Spinal cord (tissue), 10 donors: ENCODE measurements around the gene RPN2. TPM values are rescaled to one million over a fixed set of nuclear protein-coding genes. Genes with fewer than 3 reads are reported as not detected.
"Not testable (repeated sequence)": the region's sequence is repeated elsewhere in the genome, so short reads cannot be mapped to it uniquely, and the experiment has no call there.

Experiments
- DNase-seq, 6 donors: peaks; one replicate each; pipeline versions ENCODE4 v3.0.0 to v3.0.0-alpha.2; 2013 to 2015; ENCODE audit warnings: low spot score in 6 of 6, low read depth in 4 of 6
- H3K27ac ChIP-seq: one replicate; pipeline ENCODE4 v1.5.1; 2013; ENCODE audit warnings: low read depth, low read length, control low read depth
- H3K27me3 ChIP-seq: one replicate; pipeline ENCODE4 v1.6.1; 2013; ENCODE audit warnings: low read length; ENCODE audit not compliant: control insufficient read depth, insufficient read depth
- H3K36me3 ChIP-seq: one replicate; pipeline ENCODE4 v1.6.1; 2013; ENCODE audit warnings: low read length; ENCODE audit not compliant: control insufficient read depth, insufficient read depth
- H3K4me1 ChIP-seq: one replicate; pipeline ENCODE4 v1.6.1; 2013; ENCODE audit warnings: low read length; ENCODE audit not compliant: control insufficient read depth, insufficient read depth
- H3K4me3 ChIP-seq: one replicate; pipeline ENCODE4 v1.5.1; 2013; ENCODE audit warnings: low read depth, low read length, control low read depth
- H3K9me3 ChIP-seq: one replicate; pipeline ENCODE4 v1.6.1; 2013; ENCODE audit warnings: low read length; ENCODE audit not compliant: control insufficient read depth, insufficient read depth
- WGBS: methylation state at CpG from one replicate; pipeline ENCODE4 v1.1.5; 2013; ENCODE audit warnings: missing lambda C conversion rate; ENCODE audit not compliant: insufficient coverage; 5-methylcytosine and 5-hydroxymethylcytosine counted together
- long read RNA-seq, 4 donors: transcript quantifications; one replicate each; lab custom pipeline, GENCODE V29; 2026
- polyA plus RNA-seq, 2 donors: library from polyadenylated mRNA; unstranded; fragments of 120-200 nt; gene quantifications; one replicate each; pipeline ENCODE4 v1.2.1, GENCODE V29; 2013; ENCODE audit not compliant: insufficient read length in 2 of 2
- total RNA-seq, 2 donors: library from RNA; depleted of rRNA in 1 of 2; stranded (reverse); fragments of 120-200 nt in 1 of 2; fragments of >200 nt in 1 of 2; gene quantifications; one replicate each; pipeline versions ENCODE4 v1.2.3 to v1.2.4, GENCODE V29; 2013 to 2014
- donor health status: healthy.

RPN2 gene
- total RNA-seq (100 to 1,000 TPM; 135 to 233 TPM), polyA plus RNA-seq (100 to 1,000 TPM; 171 to 177 TPM)
- long read RNA-seq, donor 1, transcript RPN2-201 (17 exons, 2,515 nt) = major isoform, 19 of 159 reads
- long read RNA-seq, donor 1, partial matches to known transcripts = 140 of 159 reads
- long read RNA-seq, donor 1, other reads (novel, unspliced or antisense) = 0 of 159 reads
- long read RNA-seq, donor 2, transcript RPN2-201 (17 exons, 2,515 nt) = major isoform, 15 of 38 reads
- long read RNA-seq, donor 2, partial matches to known transcripts = 23 of 38 reads
- long read RNA-seq, donor 2, other reads (novel, unspliced or antisense) = 0 of 38 reads
- long read RNA-seq, donor 3, transcript RPN2-201 (17 exons, 2,515 nt) = major isoform, 13 of 55 reads
- long read RNA-seq, donor 3, partial matches to known transcripts = 42 of 55 reads
- long read RNA-seq, donor 3, other reads (novel, unspliced or antisense) = 0 of 55 reads
- long read RNA-seq, donor 4, transcript RPN2-201 (17 exons, 2,515 nt) = major isoform, 28 of 249 reads
- long read RNA-seq, donor 4, partial matches to known transcripts = 214 of 249 reads
- long read RNA-seq, donor 4, other reads (novel, unspliced or antisense) = 7 of 249 reads

DNA sequence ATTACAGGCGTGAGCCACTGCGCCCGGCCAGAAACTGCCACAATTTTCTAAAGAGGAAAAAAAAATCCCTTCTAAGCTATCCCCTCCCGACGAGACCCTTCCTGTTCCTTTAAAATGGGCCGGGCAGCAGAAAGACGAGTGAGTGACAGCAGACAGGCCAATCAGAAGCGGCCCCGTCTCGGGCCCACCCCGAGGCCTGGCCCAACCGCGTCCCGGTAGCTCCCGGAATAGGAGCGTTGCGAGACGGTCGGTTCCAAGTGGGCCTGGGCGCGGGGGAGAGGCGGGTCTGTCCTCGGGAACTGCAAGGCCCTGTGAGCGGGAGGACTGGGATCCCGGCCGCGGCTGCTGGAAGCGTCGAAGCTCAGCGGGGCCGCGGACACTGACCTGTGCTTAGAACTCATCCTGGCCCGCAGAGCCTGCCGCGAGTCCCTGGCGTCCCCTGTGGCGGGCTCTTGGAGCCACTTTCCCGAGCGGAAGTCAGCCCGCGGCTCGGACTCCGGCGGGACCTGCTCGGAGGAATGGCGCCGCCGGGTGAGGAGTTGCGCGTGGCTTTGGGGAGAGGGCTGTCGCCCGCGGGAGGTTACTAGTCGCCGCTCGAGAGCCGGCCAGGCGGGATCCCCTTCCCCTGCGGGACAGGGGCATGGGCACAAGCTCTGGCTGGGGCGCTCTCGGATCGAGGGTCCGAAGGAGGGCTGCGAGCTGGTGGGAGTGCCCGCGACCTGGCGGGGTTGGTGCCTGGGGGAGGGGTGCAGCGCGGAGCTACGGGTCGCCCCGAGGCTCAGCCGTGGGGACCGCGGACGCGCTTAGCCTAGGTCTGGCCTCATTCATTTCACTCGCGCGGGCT, at the start of gene RPN2, which contains the start of gene MROH8:
RPN2 (plus strand) TSS at position 492 of the 844 bp plus-strand sequence; CDS start at position 519, 27 bp downstream.
MROH8 (minus strand) TSS at position 710 of the 844 bp plus-strand sequence.
- Histone ChIP-seq H3K27ac (peak within 1 kb of the TSS; percentile 99), H3K4me3 (peak within 1 kb of the TSS; percentile 96), H3K27me3 (no peaks in the 10 kb centered on the region), H3K4me1 (peaks cover 5% of the 10 kb centered on the region), H3K36me3 (peaks cover under 1% of the 10 kb centered on the region), H3K9me3 (no peaks in the 10 kb centered on the region)
- WGBS = under 1% methylated on average over 80 of the region's 80 CpGs
- DNase-seq = peak; percentile 91 to 99 (median 95)

GRCh38 chr20:37131486-37131885, 47.6 kb upstream of the RPN2 start:
- DNase-seq = peak in 2 of 6 donors; percentile 3 to 6
- no CpG with 5 or more reads among the region's 3 CpGs for WGBS
- Histone ChIP-seq H3K27ac (no peak overlapping the region), H3K9me3 (no peaks in the 10 kb centered on the region), H3K27me3 (no peaks in the 10 kb centered on the region), H3K4me3 (no peak overlapping the region), H3K4me1 (no peaks in the 10 kb centered on the region), H3K36me3 (no peaks in the 10 kb centered on the region)

DNA sequence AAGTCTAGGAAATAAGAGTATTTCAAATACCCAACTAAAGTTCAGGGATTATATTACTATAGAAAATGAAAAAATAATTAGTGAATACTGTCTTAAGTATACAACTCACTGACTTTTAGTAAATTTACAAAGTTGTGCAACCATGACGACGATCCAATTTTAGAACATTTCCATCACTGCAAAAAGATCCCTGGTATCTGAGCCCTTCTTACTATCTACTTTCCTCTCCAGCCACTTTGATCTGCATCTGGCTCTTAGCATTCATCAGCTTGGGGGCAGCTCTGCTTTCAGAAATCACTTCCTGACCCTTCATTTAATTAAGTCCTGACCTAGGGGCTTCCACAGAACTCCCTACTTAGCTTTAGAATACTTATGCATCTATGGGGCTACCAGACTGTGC, 45.2 kb upstream of the RPN2 start:
- Histone ChIP-seq H3K27me3 (no peaks in the 10 kb centered on the region), H3K4me3 (no peak overlapping the region), H3K27ac (no peak overlapping the region), H3K36me3 (peaks cover 3% of the 10 kb centered on the region), H3K4me1 (no peaks in the 10 kb centered on the region), H3K9me3 (no peaks in the 10 kb centered on the region)
- DNase-seq = no peak
- WGBS = 100% methylated on average over 2 of the region's 2 CpGs

- H3K36me3 ChIP-seq = peaks cover 3% of the 10 kb centered on the region
- no peaks in the 10 kb centered on the region for H3K27me3 ChIP-seq
- H3K9me3 ChIP-seq = no peaks in the 10 kb centered on the region
- no peaks in the 10 kb centered on the region for H3K4me1 ChIP-seq
- DNase-seq = no peak
- 93% methylated on average over 3 of the region's 4 CpGs for WGBS
- H3K27ac ChIP-seq = no peak overlapping the region
- no peak overlapping the region for H3K4me3 ChIP-seq
Measured at GRCh38 chr20:37137547-37137946, 41.6 kb upstream of the RPN2 start.

- no CpG with 5 or more reads among the region's 3 CpGs for WGBS
- no peaks in the 10 kb centered on the region for H3K9me3 ChIP-seq
- peaks cover 3% of the 10 kb centered on the region for H3K36me3 ChIP-seq
- no peaks in the 10 kb centered on the region for H3K4me1 ChIP-seq
- no peak for DNase-seq
- H3K27ac ChIP-seq = no peak overlapping the region
- H3K27me3 ChIP-seq = no peaks in the 10 kb centered on the region
- no peak overlapping the region for H3K4me3 ChIP-seq
Measured at GRCh38 chr20:37142708-37143107, 36.4 kb upstream of the RPN2 start.

DNA sequence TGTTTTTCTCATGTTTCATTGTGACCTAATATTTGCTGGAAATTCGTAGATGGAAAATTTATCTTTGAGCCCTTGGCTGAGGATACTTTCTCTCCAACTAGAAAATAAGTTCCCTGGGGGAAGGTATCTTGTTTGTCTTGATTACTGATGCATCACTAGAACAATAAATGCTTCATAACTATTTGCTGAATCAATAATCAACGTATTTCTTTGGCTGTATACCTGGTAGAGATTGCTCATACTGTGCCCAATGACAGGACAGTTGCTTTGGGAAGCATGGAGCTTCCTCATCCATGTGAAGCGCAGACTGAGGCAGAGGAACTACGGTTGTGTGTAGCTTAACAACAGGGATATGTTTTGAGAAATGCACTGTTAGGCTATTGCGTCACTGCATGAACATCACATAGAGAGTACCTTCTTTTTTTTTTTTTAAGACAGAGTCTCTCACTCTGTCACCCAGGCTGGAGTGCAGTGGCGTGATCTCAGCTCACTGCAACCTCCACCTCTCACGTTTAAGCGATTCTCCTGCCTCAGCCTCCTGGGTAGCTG, 34.2 kb upstream of the RPN2 start:
- H3K4me1 ChIP-seq = no peaks in the 10 kb centered on the region
- H3K36me3 ChIP-seq = no peaks in the 10 kb centered on the region
- H3K9me3 ChIP-seq = no peaks in the 10 kb centered on the region
- no peak overlapping the region for H3K27ac ChIP-seq
- no peak overlapping the region for H3K4me3 ChIP-seq
- peak in 1 of 6 donors; percentile 3 for DNase-seq
- 91% methylated on average over 1 of the region's 8 CpGs for WGBS
- H3K27me3 ChIP-seq = no peaks in the 10 kb centered on the region

DNA sequence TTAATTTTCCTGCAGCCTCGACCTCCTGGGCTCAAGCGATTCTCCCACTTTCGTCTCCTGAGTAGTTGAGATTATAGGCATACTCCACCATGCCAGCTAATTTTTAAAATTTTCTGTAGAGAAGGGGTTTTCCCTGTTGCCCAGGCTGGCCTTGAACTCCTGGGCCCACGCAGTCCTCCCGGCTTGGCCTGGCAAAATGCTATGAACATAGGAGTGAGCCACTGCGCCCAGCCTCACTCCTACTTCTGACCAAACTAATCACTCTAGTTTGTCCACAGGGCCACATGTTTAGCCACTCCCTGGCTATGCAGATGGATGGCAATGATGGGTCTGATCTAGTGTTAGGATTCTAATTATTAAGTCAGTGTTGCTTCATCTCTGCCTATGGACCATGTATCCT, 31.9 kb upstream of the RPN2 start:
- Histone ChIP-seq H3K9me3 (no peaks in the 10 kb centered on the region), H3K4me1 (no peaks in the 10 kb centered on the region), H3K27ac (no peak overlapping the region), H3K27me3 (no peaks in the 10 kb centered on the region), H3K4me3 (no peak overlapping the region), H3K36me3 (no peaks in the 10 kb centered on the region)
- no CpG with 5 or more reads among the region's 6 CpGs for WGBS
- DNase-seq = no peak

DNA sequence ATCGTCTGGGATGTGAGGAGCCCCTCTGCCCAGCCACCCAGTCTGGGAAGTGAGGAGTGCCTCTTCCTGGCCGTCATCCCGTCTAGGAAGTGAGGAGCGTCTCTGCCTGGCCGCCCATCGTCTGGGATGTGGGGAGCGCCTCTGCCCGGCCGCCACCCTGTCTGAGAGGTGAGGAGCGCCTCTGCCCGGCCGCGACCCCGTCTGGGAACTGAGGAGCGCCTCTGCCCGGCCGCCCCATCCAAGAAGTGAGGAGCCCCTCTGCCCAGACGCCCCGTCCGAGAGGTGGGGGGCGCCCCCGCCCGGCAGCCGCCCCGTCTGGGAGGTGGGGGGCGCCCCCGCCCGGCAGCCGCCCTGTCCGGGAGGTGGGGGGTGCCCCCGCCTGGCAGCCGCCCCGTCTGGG, 28.3 kb upstream of the RPN2 start:
- WGBS = 97% methylated on average over 4 of the region's 33 CpGs
- not testable (repeated sequence) for H3K4me1 ChIP-seq, H3K27ac ChIP-seq

GRCh38 chr20:37151529-37151928, 27.6 kb upstream of the RPN2 start:
- H3K9me3 ChIP-seq = no peaks in the 10 kb centered on the region

More for the DNA sequence above, 28.3 kb upstream of the RPN2 start:
- H3K27me3 ChIP-seq, H3K4me3 ChIP-seq, DNase-seq, H3K9me3 ChIP-seq, H3K36me3 ChIP-seq: not testable (repeated sequence)

More at GRCh38 chr20:37151529-37151928, 27.6 kb upstream of the RPN2 start:
- WGBS = no CpG with 5 or more reads among the region's 4 CpGs
- Histone ChIP-seq H3K4me3 (no peak overlapping the region), H3K27ac (no peak overlapping the region), H3K27me3 (no peaks in the 10 kb centered on the region), H3K36me3 (no peaks in the 10 kb centered on the region), H3K4me1 (no peaks in the 10 kb centered on the region)
- DNase-seq = peak in 1 of 6 donors; percentile 6
